Suprapubic skin (tissue), 4 donors: ENCODE measurements around the gene PMVK.

Experiments used
- CTCF ChIP-seq, 2 donors: fragments of 200-600 bp in 1 of 2; fragments of 450-650 bp in 1 of 2; sonication (generic) in 1 of 2; IDR thresholded peaks; one replicate each; pipeline ENCODE4 v1.5.1; 2016 to 2019; ENCODE audit warnings: antibody characterized with exemption in 2 of 2, mild to moderate bottlenecking in 1 of 2, moderate library complexity in 1 of 2
- POLR2A ChIP-seq, 2 donors: fragments of 450-650 bp; IDR thresholded peaks; one replicate each; pipeline ENCODE4 v1.6.1; 2017; ENCODE audit warnings: antibody characterized with exemption in 2 of 2, mild to moderate bottlenecking in 2 of 2, moderate library complexity in 2 of 2
- POLR2AphosphoS5 ChIP-seq, 3 donors: sonication (generic); formaldehyde crosslinking; IDR thresholded peaks; one replicate each; pipeline ENCODE4 v1.6.1; 2017; ENCODE audit warnings: antibody characterized with exemption in 3 of 3

- TF ChIP-seq CTCF (IDR thresholded peaks at IDR 0.05), result no peak
- TF ChIP-seq POLR2A (IDR thresholded peaks at IDR 0.05), result no peak
- no peak for TF ChIP-seq POLR2AphosphoS5 (IDR thresholded peaks at IDR 0.05)
These were observed 47.4 kb upstream of the PMVK start for GRCh38 chr1:154983776-154984466.
